IMR-90 (cell line): Measurements from ENCODE around the gene PYGB. TPM values are rescaled to one million over a fixed set of nuclear protein-coding genes. Genes with fewer than 3 reads are reported as not detected.

ENCODE experiments used
- ATAC-seq: fragments of 200-7000 bp; cut with Tn5 transposase; 2 replicates; pipeline ENCODE4 v1.9.1; 2020; ENCODE audit warnings: low read depth, mild to moderate bottlenecking, moderate library complexity
- BruUV-seq: library from RNA; stranded (reverse); fragments of 400-500 nt; replicated peaks from 2 replicates; lab custom pipeline; 2021; lab: Mats Ljungman, UMichigan
- CTCF ChIA-PET: fragments of 300-600 bp; formaldehyde crosslinking; extraction: SDS; loops from one replicate; lab custom pipeline; 2021; ENCODE audit warnings: antibody characterized with exemption; lab: Yijun Ruan, JAX
- POLR2A ChIA-PET: fragments of 300-600 bp; sonication (Branson Sonifier 250); formaldehyde crosslinking; loops from one replicate; lab custom pipeline; 2022; ENCODE audit warnings: antibody characterized with exemption; ENCODE audit not compliant: unreplicated experiment; lab: Charles Lee
- DNase-seq: peaks from one replicate; pipeline ENCODE4 v3.0.0; 2013
- H2AFZ ChIP-seq: replicated peaks from 2 replicates; pipeline ENCODE3; 2013; ENCODE audit warnings: low read length, mild to moderate bottlenecking; ENCODE audit not compliant: poor library complexity
- H2AK5ac ChIP-seq: 2 replicates; pipeline ENCODE4 v1.6.1; 2013; ENCODE audit warnings: low read depth, low read length, inconsistent platforms
- H2AK9ac ChIP-seq: replicated peaks from 2 replicates; pipeline ENCODE3; 2013; ENCODE audit warnings: mild to moderate bottlenecking, low read depth, low read length, moderate library complexity; ENCODE audit not compliant: poor library complexity
- H2BK120ac ChIP-seq: 2 replicates; pipeline ENCODE4 v1.6.1; 2013; ENCODE audit warnings: low read depth, low read length, inconsistent platforms
- H2BK15ac ChIP-seq: 3 replicates; pipeline ENCODE4 v1.6.1; 2013; ENCODE audit warnings: low read depth, low read length, inconsistent platforms
- H2BK20ac ChIP-seq: 2 replicates; pipeline ENCODE4 v1.6.1; 2013; ENCODE audit warnings: low read depth, mild to moderate bottlenecking, inconsistent platforms, low read length, moderate library complexity
- H2BK5ac ChIP-seq: 2 replicates; pipeline ENCODE4 v1.6.1; 2013; ENCODE audit warnings: mild to moderate bottlenecking, low read depth, low read length, inconsistent platforms; ENCODE audit not compliant: poor library complexity, severe bottlenecking
- H3K14ac ChIP-seq: replicated peaks from 2 replicates; pipeline ENCODE4 v1.6.1; 2013; ENCODE audit warnings: low read depth, low read length, inconsistent platforms
- H3K18ac ChIP-seq: 2 replicates; pipeline ENCODE4 v1.6.1; 2013; ENCODE audit warnings: low read depth, low read length, control low read depth
- H3K23ac ChIP-seq: 2 replicates; pipeline ENCODE4 v1.6.1; 2013; ENCODE audit warnings: low read depth, low read length, inconsistent platforms
- H3K27ac ChIP-seq: 2 replicates; pipeline ENCODE4 v1.5.1; 2013; ENCODE audit warnings: mild to moderate bottlenecking, control low read depth, low read length; ENCODE audit not compliant: insufficient read depth
- H3K27me3 ChIP-seq: 2 replicates; pipeline ENCODE4 v1.6.1; 2013; ENCODE audit warnings: low read length; ENCODE audit not compliant: control insufficient read depth, insufficient read depth
- H3K36me3 ChIP-seq: 2 replicates; pipeline ENCODE4 v1.6.1; 2013; ENCODE audit warnings: low read length, mixed read lengths; ENCODE audit not compliant: control insufficient read depth, insufficient read depth
- H3K4ac ChIP-seq: 2 replicates; pipeline ENCODE4 v1.6.1; 2013; ENCODE audit warnings: low read depth, low read length, inconsistent platforms
- H3K4me1 ChIP-seq: 2 replicates; pipeline ENCODE4 v1.6.1; 2013; ENCODE audit warnings: low read length, mixed read lengths; ENCODE audit not compliant: control insufficient read depth, insufficient read depth
- H3K4me2 ChIP-seq: 2 replicates; pipeline ENCODE4 v1.6.1; 2013; ENCODE audit warnings: low read depth, mild to moderate bottlenecking, control low read depth, low read length, moderate library complexity
- H3K4me3 ChIP-seq: 2 replicates; pipeline ENCODE4 v1.5.1; 2013; ENCODE audit warnings: low read depth, mild to moderate bottlenecking, control low read depth, low read length, moderate library complexity; ENCODE audit not compliant: insufficient read depth
- H3K56ac ChIP-seq: 2 replicates; pipeline ENCODE4 v1.6.1; 2013; ENCODE audit warnings: low read length, inconsistent platforms; ENCODE audit not compliant: insufficient read depth; ENCODE audit errors: extremely low read depth
- H3K79me1 ChIP-seq, 2 experiments: 2 replicates each; pipeline ENCODE4 v1.6.1; 2013; ENCODE audit warnings: low read length in 2 of 2, inconsistent platforms in 1 of 2, low read depth in 1 of 2
- H3K9ac ChIP-seq: 2 replicates; pipeline ENCODE4 v1.6.1; 2013; ENCODE audit warnings: low read depth, low read length, control low read depth
- H3K9me1 ChIP-seq: 2 replicates; pipeline ENCODE4 v1.6.1; 2013; ENCODE audit warnings: low read length, inconsistent platforms; ENCODE audit not compliant: insufficient read depth
- H3K9me3 ChIP-seq: 2 replicates; pipeline ENCODE4 v1.6.1; 2013; ENCODE audit warnings: low read length; ENCODE audit not compliant: control insufficient read depth, insufficient read depth
- H4K20me1 ChIP-seq: 2 replicates; pipeline ENCODE4 v1.6.1; 2013; ENCODE audit warnings: low read length, inconsistent platforms; ENCODE audit not compliant: insufficient read depth
- H4K5ac ChIP-seq: 2 replicates; pipeline ENCODE4 v1.6.1; 2013; ENCODE audit warnings: mild to moderate bottlenecking, low read depth, low read length, control low read depth
- H4K8ac ChIP-seq, 2 experiments: 2 replicates each; pipeline ENCODE4 v1.6.1; 2013; ENCODE audit warnings: low read depth in 2 of 2, low read length in 2 of 2, control low read depth in 1 of 2, inconsistent platforms in 1 of 2
- H4K91ac ChIP-seq: 2 replicates; pipeline ENCODE4 v1.6.1; 2013; ENCODE audit warnings: low read depth, low read length, inconsistent platforms; ENCODE audit not compliant: insufficient read depth
- BHLHE40 ChIP-seq: fragments of 150-350 bp; IDR thresholded peaks from 2 replicates; pipeline ENCODE4 v1.6.1; 2016; ENCODE audit warnings: mild to moderate bottlenecking, low read depth, low read length
- CHD1 ChIP-seq: IDR thresholded peaks from 2 replicates; pipeline ENCODE4 v1.6.1; 2012; ENCODE audit warnings: low read depth, low read length, improper control_type of control experiment
- MAFK ChIP-seq: IDR thresholded peaks from 2 replicates; pipeline ENCODE4 v1.6.1; 2012; ENCODE audit warnings: low read depth, low read length, improper control_type of control experiment
- MXI1 ChIP-seq: IDR thresholded peaks from 2 replicates; pipeline ENCODE4 v1.6.1; 2012; ENCODE audit warnings: low read depth, mild to moderate bottlenecking, low read length, moderate library complexity, borderline replicate concordance
- NFE2L2 ChIP-seq: fragments of 150-350 bp; IDR thresholded peaks from 2 replicates; pipeline ENCODE4 v1.6.1; 2016; ENCODE audit warnings: low read depth, mild to moderate bottlenecking, low read length
- POLR2A ChIP-seq: IDR thresholded peaks from 2 replicates; pipeline ENCODE4 v1.6.1; 2012; ENCODE audit warnings: mild to moderate bottlenecking, low read depth, low read length
- RAD21 ChIP-seq: IDR thresholded peaks from 2 replicates; pipeline ENCODE4 v1.6.1; 2012; ENCODE audit warnings: low read length, improper control_type of control experiment
- RCOR1 ChIP-seq: IDR thresholded peaks from 2 replicates; pipeline ENCODE4 v1.6.1; 2012; ENCODE audit warnings: mild to moderate bottlenecking, low read length, improper control_type of control experiment; ENCODE audit not compliant: insufficient replicate concordance
- RFX5 ChIP-seq: IDR thresholded peaks from 2 replicates; pipeline ENCODE4 v1.8.0; 2012; ENCODE audit warnings: low read depth, mild to moderate bottlenecking, low read length, moderate library complexity
- USF2 ChIP-seq: fragments of 150-350 bp; IDR thresholded peaks from 2 replicates; pipeline ENCODE4 v1.6.1; 2017; ENCODE audit warnings: mild to moderate bottlenecking, antibody characterized with exemption, low read length, low read depth
- WGBS, 2 experiments: methylation state at CpG; one replicate each; pipeline versions ENCODE4 v1.1.5 to v1.1.7; 2013; ENCODE audit warnings: missing lambda C conversion rate in 2 of 2; ENCODE audit not compliant: insufficient read length in 1 of 2; ENCODE audit errors: extremely low coverage in 2 of 2; 5-methylcytosine and 5-hydroxymethylcytosine counted together
- dilution Hi-C: fragments of 300-500 bp; cut with HindIII; formaldehyde crosslinking; loops from one replicate; pipeline ENCODE4 v1.14.3; 2018; ENCODE audit warnings: low sequenced_read_pairs; ENCODE audit not compliant: unreplicated experiment
- in situ Hi-C: fragments of 300-500 bp; cut with MboI; formaldehyde crosslinking; loops from 3 replicates; pipeline ENCODE4 v1.14.3; 2019; ENCODE audit warnings: low sequenced_read_pairs, inconsistent platforms, mixed read lengths
- intact Hi-C: fragments of 100-400 bp; cut with micrococcal nuclease; formaldehyde crosslinking; loops from 2 replicates; pipeline ENCODE4 v1.10.0; 2022
- polyA plus RNA-seq, 3 experiments: library from polyadenylated mRNA; depleted of rRNA; stranded (reverse); fragments of >200 nt; gene quantifications; 2 replicates each; pipeline ENCODE4 v1.2.3, GENCODE V29; 2012; ENCODE audit warnings: low replicate concordance in 1 of 3
- total RNA-seq: library from RNA; depleted of rRNA; stranded (reverse); fragments of >200 nt; gene quantifications from 2 replicates; pipeline ENCODE4 v1.2.3, GENCODE V29; 2012
- TF ChIP-seq, protein P1 (sequence below): conservative IDR thresholded peaks from 2 replicates; pipeline ENCODE4 v1.5.1; 2012; ENCODE audit warnings: mild to moderate bottlenecking, low read depth, low read length, improper control_type of control experiment

PYGB gene
- total and polyA plus RNA-seq, 2 of the 4 experiments (the other 2 are of a cell fraction) = 72.4 to 83.1 TPM

- no peak overlapping the region for H3K18ac ChIP-seq
- H3K14ac ChIP-seq = no peak overlapping the region
- WGBS, 2 experiments = no CpG with 5 or more reads among the region's 12 CpGs
- no peak overlapping the region for H3K27ac ChIP-seq
- H2BK120ac ChIP-seq = no peak overlapping the region
- no peak overlapping the region for H3K56ac ChIP-seq
- peaks cover 24% of the 10 kb centered on the region; the same call in 1 of the 2 replicates for H3K9me1 ChIP-seq
- H2BK15ac ChIP-seq = no peak overlapping the region
- no peak overlapping the region for H2AFZ ChIP-seq
- H3K27me3 ChIP-seq = no peaks in the 10 kb centered on the region
- no peak for ATAC-seq
- no peak overlapping the region for H4K91ac ChIP-seq
- H3K4me3 ChIP-seq = no peak overlapping the region
- peaks cover 24% of the 10 kb centered on the region for H3K36me3 ChIP-seq
- H3K23ac ChIP-seq = no peak overlapping the region
- H4K20me1 ChIP-seq = peaks cover 54% of the 10 kb centered on the region
- in situ Hi-C loops (loop anchor here (10.0 to 25.0 kb wide), 5 partner anchors 65 to 1622 kb away; partner anchors contain the start of genes APMAP, CST3 and ENTPD6), dilution Hi-C loops (no loop called here), intact Hi-C loops (no loop called here)
- H3K79me1 ChIP-seq = peaks cover 33 to 60% of the 10 kb centered on the region in 2 experiments
- no peak overlapping the region for H4K5ac ChIP-seq
- H2BK20ac ChIP-seq = no peak overlapping the region
- no peak overlapping the region for H3K4ac ChIP-seq
- no peak overlapping the region for H3K9ac ChIP-seq
- TF ChIP-seq MAFK (no peak), POLR2A (no peak), CHD1 (no peak), BHLHE40 (no peak), USF2 (no peak), RFX5 (no peak), RAD21 (no peak), MXI1 (no peak), RCOR1 (no peak), NFE2L2 (no peak)
- TF ChIP-seq, protein P1, sequence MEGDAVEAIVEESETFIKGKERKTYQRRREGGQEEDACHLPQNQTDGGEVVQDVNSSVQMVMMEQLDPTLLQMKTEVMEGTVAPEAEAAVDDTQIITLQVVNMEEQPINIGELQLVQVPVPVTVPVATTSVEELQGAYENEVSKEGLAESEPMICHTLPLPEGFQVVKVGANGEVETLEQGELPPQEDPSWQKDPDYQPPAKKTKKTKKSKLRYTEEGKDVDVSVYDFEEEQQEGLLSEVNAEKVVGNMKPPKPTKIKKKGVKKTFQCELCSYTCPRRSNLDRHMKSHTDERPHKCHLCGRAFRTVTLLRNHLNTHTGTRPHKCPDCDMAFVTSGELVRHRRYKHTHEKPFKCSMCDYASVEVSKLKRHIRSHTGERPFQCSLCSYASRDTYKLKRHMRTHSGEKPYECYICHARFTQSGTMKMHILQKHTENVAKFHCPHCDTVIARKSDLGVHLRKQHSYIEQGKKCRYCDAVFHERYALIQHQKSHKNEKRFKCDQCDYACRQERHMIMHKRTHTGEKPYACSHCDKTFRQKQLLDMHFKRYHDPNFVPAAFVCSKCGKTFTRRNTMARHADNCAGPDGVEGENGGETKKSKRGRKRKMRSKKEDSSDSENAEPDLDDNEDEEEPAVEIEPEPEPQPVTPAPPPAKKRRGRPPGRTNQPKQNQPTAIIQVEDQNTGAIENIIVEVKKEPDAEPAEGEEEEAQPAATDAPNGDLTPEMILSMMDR = no peak
- POLR2A ChIA-PET = no interaction called here
- H2AK9ac ChIP-seq = no peak overlapping the region
- BruUV-seq = no TSS peak
- no peaks in the 10 kb centered on the region for H3K9me3 ChIP-seq
- H3K4me2 ChIP-seq = no peak overlapping the region
- DNase-seq = no peak
- no peak overlapping the region for H2AK5ac ChIP-seq
- no peak overlapping the region for H4K8ac ChIP-seq
- H2BK5ac ChIP-seq = no peak overlapping the region
- peaks cover 5% of the 10 kb centered on the region for H3K4me1 ChIP-seq
- CTCF ChIA-PET = no interaction called here
Measured at GRCh38 chr20:25259358-25259757, 11.5 kb downstream of the PYGB start.
